Epithelial cell of esophagus (primary cell): ENCODE results near the gene SLC22A23.

Experiments
- DNase-seq: peaks from one replicate; pipeline ENCODE4 v3.0.0; 2010; ENCODE audit warnings: low read depth
- H3K4me3 ChIP-seq: 2 replicates; pipeline ENCODE4 v1.5.1; 2011; ENCODE audit warnings: mild to moderate bottlenecking, low read length, control low read depth
- TF ChIP-seq, protein P1 (sequence below): IDR thresholded peaks from 2 replicates; pipeline ENCODE4 v1.5.1; 2011; ENCODE audit warnings: low read depth, mild to moderate bottlenecking, low read length, control low read depth, inconsistent platforms; ENCODE audit not compliant: insufficient read depth; ENCODE audit errors: missing control alignments

The SLC22A23 gene

DNA sequence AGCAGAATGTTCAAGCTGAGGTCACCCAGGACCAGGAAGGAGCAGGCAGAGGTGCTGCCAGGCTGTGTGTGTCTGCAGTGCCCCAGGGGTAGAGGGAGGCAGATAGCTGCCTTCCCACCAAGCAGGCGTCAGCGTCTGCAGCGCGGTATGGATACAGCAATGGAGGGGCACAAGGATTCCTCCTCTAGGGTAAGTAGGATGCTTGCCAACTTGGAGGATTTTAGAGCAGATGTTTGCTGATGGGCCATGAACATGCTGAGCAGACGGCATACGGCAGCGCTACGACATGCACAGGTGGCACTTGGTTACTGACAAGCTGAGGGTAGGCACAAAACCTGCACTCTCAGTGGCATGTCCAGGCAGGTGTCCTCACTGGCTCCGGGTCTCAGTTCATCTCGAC lies 150.0 kb downstream of the SLC22A23 start:
- TF ChIP-seq, protein P1, sequence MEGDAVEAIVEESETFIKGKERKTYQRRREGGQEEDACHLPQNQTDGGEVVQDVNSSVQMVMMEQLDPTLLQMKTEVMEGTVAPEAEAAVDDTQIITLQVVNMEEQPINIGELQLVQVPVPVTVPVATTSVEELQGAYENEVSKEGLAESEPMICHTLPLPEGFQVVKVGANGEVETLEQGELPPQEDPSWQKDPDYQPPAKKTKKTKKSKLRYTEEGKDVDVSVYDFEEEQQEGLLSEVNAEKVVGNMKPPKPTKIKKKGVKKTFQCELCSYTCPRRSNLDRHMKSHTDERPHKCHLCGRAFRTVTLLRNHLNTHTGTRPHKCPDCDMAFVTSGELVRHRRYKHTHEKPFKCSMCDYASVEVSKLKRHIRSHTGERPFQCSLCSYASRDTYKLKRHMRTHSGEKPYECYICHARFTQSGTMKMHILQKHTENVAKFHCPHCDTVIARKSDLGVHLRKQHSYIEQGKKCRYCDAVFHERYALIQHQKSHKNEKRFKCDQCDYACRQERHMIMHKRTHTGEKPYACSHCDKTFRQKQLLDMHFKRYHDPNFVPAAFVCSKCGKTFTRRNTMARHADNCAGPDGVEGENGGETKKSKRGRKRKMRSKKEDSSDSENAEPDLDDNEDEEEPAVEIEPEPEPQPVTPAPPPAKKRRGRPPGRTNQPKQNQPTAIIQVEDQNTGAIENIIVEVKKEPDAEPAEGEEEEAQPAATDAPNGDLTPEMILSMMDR = no peak
- no peak overlapping the region for H3K4me3 ChIP-seq
- DNase-seq = no peak

DNA sequence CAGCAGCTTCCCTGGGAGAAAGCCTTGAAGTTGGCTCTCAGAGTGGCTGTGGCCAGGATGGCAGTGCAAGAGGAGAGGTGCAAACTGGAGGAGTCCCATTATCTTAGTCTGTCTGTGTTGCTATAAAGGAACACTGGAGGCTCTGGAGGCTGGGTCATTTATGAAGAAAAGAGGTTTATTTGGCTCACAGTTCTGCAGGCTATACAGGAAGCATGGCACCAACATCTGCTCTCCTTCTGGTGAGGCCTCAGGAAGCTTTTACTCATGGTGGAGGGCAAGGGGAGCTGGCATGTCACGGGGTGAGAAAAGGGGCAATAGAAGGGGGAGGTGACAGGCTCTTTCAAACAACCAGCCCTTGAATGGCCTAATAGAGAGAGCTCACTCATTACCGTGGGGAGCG lies 151.0 kb downstream of the SLC22A23 start:
- DNase-seq = no peak
- TF ChIP-seq, protein P1 = no peak
- H3K4me3 ChIP-seq = no peak overlapping the region

DNA sequence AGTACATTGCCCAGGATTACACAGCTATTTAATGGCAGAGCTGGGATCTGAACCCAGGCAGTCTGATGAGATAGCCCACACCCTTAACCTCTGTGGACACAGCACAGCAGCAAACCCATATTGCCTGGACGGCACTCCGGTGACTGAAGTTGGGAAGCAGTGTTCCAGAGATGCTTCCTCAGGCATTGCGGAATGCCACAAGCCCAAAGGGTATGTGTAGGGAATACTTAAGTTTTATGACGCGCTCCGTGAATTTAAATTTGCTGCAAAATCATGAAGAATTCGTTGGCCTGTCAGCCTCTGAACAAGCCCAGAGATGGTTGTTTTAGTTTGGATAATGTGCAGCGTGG lies 151.7 kb downstream of the SLC22A23 start:
- TF ChIP-seq, protein P1 = no peak
- H3K4me3 ChIP-seq = no peak overlapping the region
- DNase-seq = no peak

DNA sequence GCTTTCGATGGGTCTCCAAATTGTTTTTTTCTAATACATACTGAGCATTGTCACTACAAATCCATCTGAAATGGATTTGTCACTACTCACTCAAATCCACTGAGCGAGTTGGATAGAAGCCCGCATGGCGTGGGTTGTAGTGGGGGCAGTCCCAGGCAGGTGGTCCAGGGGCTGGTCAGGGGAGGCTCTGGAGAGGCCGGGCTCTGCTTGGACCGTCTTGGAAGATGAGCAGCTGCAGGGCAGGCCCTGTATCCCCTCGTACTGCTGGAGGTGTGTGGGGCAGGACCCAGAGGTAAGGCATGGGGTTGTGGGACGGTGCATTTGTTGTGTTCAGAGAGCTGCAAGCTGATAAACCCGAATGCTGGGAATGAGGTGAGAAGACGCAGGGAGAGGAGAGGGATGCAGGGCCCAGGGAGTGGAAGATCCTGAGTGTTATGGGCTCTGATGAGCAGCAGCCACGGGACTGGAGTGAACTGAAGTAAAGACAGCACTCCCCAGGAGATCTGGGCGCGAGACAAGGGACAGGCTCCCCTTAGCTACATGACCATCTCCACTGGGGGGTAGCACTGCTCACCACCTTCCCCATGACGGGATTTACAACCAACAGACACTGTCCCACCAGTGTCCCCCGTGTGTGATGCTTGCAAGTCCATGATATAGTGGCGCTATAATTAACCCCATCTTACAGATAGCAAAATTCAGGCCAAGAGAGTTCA lies 152.2 kb downstream of the SLC22A23 start:
- no peak for DNase-seq
- TF ChIP-seq, protein P1 = no peak
- H3K4me3 ChIP-seq = no peak overlapping the region

- no peak for DNase-seq
- TF ChIP-seq, protein P1 = no peak
- no peak overlapping the region for H3K4me3 ChIP-seq
Observed at GRCh38 chr6:3303795-3304411, 152.9 kb downstream of the SLC22A23 start.

GRCh38 chr6:3301506-3301905 lies 155.3 kb downstream of the SLC22A23 start:
- no peak overlapping the region for H3K4me3 ChIP-seq
- TF ChIP-seq, protein P1 = no peak
- no peak for DNase-seq

GRCh38 chr6:3299221-3299620 lies 157.6 kb downstream of the SLC22A23 start:
- TF ChIP-seq, protein P1 = no peak
- DNase-seq = no peak
- H3K4me3 ChIP-seq = no peak overlapping the region
